Measurements from ENCODE around the gene TRAPPC6A. TPM values are rescaled to one million over a fixed set of nuclear protein-coding genes. Genes with fewer than 3 reads are reported as not detected.

The TRAPPC6A gene
- polyA plus RNA-seq, 12 donors = 15.1 to 89.5 (median 19.8) TPM; not detected in 1

DNA sequence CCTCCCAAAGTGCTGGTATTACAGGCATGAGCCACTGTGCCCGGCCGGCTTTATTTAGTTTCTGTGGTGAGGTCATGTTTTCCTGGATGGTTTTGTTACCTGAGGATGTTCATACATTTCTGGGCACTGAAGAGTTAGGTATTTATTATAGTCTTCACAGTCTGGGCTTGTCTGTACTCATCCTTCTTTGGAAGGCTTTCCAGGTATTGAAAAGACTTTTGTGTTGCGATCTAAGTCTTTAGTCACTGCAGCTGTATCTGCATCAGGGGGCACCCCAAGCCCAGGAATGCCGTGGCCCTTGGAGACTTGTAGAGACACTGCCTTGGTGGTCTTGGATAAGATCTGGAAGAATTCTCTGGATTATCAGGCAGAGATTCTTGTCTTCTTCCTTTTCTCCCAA is 13.3 kb upstream of the TRAPPC6A start:
- DNase-seq = no peak

DNA sequence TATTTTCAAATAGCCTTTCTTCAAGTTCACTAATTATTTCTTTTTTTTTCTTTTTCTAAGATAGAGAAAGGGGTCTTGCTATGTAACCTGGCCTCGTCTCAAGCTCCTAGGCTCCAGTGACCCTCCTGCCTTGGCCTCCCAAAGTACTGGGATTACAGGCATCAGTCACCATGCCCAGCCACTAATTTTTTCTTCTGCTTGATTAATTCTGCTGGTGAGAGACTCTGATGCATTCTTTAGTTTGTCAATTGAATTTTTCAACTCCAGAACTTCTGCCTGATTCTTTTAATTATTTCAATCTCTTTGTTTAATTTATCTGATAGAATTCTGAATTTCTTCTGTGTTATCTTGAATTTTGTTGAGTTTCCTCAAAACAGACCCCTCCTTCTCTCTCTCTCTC is 11.9 kb upstream of the TRAPPC6A start:
- DNase-seq = no peak

DNA sequence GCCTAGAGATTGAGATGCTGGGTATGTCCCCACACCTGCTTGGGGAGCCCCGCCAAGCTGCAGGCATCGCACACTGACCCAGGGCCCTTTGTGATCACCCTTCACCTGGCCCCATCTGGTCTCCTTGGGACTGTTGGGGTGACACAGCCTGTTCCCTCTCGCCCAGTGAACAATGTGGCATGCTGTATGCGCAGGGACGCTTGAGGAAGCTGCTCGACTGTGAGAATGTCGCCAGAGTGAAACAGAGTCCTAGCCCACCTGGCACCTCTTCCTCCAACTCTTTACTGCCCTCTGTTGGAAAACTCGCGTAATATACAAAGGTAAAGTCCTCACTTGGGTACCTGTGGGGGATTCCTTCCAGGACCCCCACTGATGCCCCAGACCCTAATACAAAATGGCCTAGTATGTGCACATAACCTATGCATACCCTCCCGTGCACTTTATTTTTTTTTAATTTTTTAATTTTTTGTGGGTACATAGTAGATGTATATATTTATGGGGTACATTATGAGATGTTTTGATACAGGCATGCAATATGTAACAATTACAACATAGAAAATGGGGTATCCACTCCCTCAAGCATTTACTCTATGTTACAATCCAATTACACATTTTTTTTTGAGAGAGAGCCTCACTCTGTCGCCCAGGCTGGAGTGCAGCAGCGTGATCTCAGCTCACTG is 9.5 kb upstream of the TRAPPC6A start:
- DNase-seq = no peak

DNA sequence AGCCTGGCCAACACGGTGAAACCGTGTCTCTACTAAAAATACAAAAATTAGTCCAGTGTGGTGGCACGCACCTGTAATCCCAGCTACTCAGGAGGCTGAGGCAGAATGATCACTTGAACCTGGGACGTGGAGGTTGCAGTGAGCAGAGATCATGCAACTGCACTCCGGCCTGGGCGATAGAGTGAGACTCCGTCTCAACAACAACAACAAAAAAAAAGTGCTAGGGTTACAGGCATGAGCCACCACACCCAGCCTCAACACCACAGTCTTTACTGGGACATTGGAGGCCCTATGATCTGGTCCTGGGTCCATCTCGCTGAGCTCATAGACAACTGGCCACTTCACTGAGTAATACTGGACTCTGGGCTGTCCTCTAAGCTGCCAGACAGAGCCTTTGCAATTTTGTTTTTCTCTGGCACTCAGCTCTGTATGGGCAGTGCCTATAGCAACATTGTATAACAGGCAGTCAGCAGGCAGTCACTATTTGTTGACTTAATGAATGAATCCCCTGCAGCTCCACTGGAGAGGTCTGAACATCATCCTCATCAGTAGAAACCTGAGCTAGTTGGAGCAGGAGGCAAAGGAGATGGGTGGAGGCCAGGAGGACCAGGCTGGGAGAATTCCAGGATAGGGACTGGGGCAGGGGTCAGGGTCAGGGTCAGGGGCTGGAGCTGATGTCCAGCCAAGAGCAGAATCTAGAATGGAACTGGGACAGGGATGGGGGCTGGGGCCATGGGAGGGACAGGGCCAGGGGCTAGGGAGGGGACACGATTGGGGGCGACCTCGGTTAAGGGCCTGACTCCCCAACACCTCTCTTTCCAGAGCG is 8.7 kb upstream of the TRAPPC6A start:
- no peak for DNase-seq

DNA sequence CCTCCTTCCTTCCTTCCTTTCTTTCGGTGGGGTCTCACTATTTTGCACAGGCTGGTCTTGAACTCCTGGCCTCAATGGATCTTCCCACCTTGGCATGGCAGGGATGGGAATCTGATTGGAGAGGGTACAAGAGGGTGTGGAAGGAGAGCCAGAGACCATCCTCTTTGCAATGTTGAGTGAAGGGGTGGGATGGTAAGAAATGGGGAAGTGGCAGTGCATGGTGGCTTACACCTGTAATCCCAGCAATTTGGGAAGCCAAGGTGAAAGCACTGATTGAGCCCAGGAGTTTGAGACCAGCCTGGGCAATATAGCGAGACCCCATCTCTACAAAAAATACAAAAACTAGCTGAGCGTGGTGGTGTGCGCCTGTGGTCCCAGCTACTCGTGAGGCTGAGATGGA is 6.1 kb upstream of the TRAPPC6A start:
- no peak for DNase-seq

DNA sequence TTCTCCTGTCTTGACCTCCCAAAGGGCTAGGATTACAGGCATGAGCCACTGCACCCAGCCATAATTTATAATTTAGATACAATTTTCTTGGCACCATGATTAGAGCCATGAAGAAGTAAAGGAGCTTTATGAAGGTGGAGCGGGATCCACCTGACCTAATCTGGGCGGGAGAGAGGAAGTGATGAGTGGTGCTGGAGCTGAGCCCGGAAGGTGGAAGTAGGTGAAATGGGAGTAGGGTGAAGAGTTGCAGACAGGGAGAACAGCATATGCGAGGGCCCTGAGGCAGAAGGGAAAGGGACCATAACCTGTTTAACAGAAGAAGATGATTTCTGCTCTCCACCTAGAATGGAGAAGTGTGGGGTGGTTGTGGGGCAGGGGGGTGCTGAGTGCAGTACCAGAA is 4.7 kb upstream of the TRAPPC6A start:
- DNase-seq = no peak

DNA sequence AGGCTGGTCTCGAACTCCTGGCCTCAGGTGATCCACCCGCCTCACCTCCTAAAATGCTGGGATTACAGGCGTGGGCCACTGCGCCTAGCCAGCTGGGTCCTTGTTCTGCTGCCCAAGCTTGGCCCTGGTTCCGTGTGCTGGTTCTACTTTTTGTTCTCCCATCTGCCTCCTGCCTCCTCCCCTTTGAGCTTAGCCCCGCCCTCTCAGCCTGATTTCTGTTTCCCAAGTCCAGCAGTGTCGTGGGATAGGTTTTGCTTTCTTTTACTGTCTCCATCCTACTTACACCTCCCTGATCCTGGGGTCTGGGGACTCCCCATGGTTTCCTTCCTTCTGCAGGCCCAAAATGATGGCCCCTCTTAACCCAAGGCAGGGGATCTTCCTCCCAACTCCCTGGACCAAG is 2.9 kb upstream of the TRAPPC6A start:
- DNase-seq = no peak

DNA sequence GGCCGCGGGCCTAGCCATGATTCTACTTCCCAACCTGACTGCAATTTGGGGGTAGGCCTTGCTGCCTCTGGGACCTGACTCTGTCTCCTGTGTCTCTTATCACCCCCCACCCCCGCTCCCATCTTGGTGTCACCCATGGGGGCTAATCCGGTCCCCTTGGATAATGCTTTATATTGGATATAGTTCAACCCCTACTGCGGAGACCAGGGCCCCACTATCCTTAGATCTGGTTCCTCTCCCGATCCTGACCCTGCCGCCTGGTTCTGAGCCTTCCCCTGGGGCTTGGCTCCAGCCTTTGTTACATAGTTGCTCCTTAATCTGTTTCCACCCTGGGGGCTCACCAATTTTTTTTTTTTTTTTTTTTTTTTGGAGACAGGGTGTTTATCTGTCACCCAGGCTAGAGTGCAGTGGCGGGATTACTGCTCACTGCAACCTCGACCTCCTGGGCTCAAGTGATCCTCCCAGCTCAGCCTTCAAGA is 1.9 kb upstream of the TRAPPC6A start:
- no peak for DNase-seq

DNA sequence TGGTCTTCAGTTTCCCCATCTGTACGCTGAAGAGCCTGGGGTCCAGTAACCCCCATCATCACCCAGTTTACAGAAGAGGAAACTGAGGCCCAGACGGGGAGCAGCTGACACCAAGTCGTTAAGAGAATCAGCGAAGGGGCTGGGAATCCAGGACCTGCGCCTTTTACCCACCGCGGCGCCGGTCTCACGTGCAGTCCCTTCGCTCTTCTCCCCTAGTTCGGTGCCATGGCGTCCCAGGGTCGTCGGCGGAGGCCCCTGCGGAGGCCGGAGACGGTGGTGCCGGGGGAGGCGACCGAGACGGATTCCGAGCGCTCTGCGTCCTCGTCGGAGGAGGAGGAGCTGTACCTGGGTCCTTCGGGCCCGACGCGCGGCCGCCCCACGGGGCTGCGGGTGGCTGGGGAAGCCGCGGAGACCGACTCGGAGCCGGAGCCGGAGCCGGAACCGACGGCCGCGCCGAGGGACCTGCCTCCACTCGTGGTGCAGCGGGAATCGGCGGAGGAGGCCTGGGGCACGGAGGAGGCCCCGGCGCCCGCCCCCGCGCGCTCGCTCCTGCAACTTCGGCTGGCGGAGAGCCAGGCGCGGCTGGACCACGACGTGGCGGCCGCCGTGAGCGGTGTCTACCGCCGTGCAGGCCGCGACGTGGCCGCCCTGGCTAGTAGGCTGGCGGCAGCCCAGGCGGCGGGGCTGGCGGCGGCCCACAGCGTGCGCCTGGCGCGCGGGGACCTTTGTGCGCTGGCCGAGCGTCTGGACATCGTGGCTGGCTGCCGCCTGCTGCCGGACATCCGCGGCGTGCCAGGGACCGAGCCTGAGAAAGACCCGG is 1.2 kb upstream of the TRAPPC6A start:
- DNase-seq = no peak

DNA sequence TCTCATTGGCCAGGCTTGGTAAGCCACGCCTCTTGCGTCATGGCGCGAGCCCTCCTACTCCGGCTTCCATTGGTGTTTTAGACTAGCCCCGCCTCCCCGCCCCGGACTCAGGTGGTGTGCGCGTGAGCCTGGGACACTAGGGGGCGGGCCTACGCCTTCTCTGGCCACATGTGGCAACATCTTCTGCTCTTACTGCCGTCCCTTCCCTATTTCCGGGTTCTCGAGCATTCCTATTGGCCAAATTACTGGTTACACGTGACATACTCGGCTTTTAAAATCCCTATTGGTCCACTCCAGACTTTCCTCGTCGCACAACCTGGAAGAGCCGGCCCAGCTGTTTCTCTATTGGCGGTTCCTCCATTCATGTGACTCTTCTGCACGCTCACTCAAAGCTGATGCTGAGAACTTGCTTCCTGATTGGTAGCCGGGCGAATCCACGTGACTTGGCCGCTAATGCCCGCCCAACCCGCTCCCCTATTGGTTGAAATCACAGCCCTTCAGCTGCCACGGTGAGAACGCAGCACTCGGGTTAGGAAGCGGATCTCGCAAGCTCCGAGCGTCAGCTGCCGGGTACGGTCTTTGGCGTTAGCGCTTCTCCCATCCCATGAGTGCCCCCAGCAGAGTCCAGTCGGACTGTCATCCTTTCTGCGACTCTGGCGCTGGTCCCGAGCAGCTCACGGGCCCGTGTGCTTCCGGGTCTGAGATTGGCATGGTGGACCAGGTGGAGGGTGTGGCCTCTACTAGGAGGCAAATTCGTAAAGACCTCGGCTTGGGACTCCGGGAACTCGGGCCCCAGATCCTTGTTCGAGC is 430 bp upstream of the TRAPPC6A start, which contains the start of gene BLOC1S3:
BLOC1S3 (plus strand) TSS at position 523 of the 810 bp plus-strand sequence. CDS start 513 bp downstream, outside the sequence.
- DNase-seq = peak; percentile 99

DNA sequence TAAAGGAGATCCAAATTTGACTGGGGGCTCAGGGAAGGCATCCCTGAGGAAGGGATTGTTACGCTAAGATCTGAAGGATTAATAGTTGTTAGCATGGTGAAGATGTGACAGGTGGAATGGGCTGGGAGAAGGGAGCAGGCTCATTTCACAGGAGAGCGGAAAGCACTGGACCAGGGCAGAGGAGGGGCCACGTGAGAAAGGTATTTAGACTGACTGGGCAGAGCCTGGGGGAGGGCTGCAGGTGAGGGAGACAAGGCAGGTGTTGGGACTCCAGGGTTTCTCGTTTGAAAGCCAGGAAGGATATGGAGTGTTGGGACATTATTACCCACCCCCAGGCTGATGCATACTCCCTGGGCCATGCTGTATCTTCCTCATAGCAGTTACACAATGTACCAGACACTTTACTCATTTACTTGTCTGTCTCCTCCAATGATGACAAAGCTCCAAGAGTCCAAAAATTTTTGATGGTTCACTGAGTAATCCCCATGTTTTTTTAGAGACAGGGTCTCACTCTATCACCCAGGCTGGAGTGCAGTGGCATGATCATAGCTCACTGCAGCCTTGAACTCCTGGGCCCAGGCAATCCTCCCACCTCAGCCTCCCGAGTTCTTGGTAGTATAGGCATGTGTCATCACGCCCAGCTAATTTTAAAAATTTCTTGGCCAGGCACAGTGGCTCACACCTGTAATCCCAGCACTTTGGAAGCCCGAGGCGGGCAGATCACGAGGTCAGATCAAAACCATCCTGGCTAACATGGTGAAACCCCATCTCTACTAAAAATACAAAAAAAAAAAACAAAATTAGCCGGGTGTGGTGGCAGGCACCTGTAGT is 2.3 kb downstream of the TRAPPC6A start:
- no peak for DNase-seq

DNA sequence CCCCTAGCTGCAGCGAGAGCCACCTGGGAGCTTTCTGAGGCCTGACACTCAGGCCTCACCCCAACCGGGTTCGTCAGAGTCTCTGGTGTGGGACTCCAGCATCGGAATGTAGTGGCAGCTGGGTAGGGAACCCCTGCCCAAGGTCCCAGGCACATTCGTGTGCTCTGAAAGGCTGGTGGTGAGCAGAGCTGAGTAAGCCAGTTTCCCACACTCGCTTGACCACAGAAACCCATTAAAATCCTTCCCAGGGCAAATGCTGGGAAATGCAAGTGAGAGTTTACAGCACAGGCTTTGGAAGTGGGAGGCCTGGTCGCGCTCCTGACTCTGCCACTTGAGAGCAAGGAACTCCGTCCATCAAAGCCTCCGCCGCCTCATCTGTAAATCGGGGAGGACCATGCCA is 4.2 kb downstream of the TRAPPC6A start:
- no peak for DNase-seq

DNA sequence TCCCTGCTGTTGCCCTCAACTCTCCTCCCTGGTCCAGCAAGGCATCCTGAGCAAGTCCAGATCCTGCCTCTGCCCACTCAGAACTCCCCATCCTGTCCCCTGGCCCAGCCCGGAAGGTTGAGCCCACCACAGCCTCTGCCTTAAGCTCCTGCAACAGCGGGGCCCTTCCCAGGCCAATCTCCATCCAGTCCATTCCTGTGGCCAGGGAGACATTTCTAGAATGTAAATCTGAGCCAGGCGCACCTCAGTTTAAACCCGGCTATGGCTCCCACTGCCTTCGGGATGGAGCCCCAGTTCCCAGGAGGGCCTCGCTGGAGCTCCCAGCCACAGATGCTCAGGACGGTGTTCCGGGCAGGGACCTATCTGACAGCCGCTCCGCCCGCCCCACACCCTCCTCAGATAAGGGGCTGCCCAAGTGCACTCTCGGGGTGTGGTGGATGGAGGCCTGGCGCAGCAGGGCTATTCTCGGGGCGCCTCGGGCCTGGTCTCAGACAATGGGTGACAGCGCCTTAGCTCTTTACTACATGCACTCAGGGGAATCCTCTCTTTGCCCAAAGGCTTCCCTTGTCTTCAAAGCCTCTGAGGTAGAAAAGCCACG is 5.3 kb downstream of the TRAPPC6A start:
- no peak for DNase-seq

DNA sequence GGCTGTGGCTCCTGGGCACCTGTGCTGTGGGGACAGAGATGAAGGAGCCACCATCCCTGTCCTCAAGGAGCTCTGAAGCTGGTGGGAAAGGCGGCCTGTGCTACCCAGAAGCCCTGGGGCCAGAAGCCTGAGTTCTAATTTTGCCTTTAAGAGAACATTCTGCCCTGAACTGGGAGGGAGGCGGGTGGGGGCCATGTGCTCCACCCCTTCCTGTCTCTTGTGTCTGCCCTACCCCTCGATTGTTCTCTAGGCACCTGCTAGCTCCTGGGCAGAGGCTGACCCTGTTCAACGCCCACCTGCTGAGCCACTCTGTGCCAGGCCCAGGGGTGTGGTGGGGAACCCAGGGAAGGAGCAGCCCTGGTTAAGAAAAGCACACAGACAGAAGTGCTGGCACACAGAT is 5.9 kb downstream of the TRAPPC6A start:
- DNase-seq = no peak

DNA sequence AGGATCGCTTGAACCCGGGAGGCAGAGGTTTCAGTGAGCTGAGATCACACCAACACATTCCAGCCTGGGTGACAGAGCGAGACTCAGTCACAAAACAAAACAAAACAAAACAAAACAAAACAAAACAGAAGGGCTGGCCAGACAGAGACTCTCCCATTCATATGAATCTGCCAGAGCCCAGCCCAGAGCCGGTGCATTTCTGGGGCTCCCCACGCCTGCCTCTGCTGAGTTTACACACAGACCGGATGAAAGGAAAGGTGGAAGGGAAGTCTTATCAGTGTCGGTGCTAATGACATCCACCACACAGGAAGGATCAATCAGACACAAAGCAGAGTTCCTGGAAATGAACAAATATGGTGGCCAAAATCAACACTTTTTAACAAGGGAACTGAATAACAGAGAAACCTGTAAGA is 6.8 kb downstream of the TRAPPC6A start:
- DNase-seq = no peak

DNA sequence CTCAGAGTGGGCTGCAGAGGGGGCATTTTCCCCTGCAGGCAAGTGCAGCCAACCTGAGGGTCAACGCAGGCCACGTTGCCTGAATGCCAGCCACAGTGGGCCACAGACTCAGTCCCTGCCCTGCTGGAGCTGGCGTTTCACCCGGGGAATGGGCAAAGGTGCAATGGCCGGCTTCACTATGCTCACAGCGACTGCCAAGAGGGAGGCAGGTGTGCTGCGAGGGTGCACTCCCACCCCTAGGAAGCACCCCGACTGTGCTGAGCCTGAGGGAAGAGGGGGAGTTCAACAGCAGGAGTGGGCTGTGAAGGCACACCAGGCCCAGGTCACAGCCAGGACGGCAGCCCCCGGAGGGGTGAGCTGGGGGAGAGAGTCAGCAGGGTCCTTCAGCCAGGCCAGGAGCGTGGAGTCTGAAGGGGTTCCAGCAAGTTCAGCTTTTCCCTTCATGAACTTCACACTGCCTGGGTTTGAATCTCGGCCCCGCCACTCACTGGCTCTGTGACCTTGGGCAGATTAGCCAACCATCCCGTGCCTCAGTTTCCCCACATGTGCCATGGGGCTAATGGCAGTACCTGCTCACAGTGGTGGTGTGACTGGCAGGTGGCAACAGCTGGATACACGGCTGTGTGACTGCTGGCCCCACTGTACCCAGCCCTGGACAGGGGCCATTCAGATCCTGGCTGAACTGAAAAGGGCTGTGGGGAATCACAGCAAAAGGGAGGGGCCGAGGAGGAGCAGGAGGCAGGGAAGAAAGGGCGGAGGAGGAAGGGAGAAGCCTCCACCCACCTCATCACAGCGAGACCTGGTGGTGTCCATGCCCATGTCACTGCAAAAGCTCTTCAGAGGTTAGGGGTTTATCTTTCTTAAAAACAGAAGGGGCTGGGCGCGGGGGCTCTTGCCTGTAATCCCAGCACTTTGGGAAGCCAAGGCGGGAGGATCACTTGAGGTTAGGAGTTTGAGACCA is 7.6 kb downstream of the TRAPPC6A start:
- no peak for DNase-seq

DNA sequence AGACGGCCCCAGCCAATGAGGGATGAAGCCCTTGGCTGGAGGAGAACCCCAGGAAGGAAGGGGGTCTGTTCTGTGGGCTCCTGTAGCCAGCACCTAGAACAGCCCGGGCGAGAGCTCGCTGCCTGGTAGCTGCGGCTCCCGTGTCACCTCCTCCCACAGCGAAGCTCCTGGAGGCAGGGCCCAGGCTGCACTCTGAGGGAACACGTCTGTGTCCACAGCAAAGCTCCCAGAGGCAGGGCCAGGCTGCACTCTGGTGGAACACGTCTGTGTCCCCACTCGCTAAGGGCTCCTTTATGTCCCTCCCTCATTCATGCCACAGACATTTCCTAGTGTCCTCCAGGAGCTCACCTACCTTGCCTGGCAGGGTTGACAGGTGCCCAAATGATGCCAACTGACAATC is 8.4 kb downstream of the TRAPPC6A start:
- no peak for DNase-seq

DNA sequence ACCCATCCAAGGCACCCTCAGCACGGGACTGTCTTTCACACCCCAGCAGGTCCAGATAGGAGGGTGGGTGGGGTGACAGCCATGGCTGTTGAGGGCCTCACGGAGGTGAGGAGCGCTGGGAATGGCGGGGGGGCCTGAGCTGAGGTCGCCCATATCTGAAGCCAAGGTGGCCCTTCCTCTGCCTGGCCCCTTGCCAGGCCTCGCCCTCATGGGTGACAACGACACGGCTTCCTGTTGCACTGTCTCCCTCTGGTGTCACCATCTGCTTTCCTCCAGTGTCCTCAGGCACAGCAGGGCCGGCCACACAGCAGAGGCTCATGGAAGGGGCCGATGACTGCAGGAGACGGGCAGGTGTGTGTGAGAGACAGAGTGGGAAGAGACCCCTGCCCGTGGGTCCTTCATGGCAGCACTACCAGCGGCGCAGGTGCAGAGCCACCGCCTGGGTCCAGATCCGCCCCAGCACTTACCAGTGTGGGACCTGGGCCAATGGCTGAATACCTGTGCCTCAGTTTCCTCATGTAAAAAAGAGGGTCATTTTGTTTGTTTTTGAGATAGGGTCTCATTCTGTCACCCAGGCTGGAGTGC is 9.2 kb downstream of the TRAPPC6A start:
- DNase-seq = no peak

Measured in muscle of arm (tissue), 12 donors.